ENCODE measurements around the gene TMEM95. TPM values are rescaled to one million over a fixed set of nuclear protein-coding genes. Genes with fewer than 3 reads are reported as not detected.

TMEM95 gene
- total RNA-seq, 4 donors from 2014 or later = not detected

GRCh38 chr17:7348478-7349242 lies 6.3 kb upstream of the TMEM95 start:
- no peak for TF ChIP-seq CTCF (IDR thresholded peaks at IDR 0.05)
- no peak for TF ChIP-seq POLR2AphosphoS5 (IDR thresholded peaks at IDR 0.05)
- no peak for TF ChIP-seq POLR2A (IDR thresholded peaks at IDR 0.05)
- TF ChIP-seq EP300 (IDR thresholded peaks at IDR 0.05) = no peak
- H3K27me3 ChIP-seq = peaks cover 6% of the 10 kb centered on the region
- H3K9me3 ChIP-seq = no peaks in the 10 kb centered on the region
- WGBS, 2 donors (ENCODE audit: low coverage in 1 of 2) = 57 to 87% methylated on average over 3 to 14 of the region's 19 CpGs
- no peak for ATAC-seq
- peak overlapping the region in 3 of 4 donors; percentile 36 to 100 (median 99) for H3K27ac ChIP-seq
- H3K4me1 ChIP-seq = peaks cover 0 to 52% (median 24%) of the 10 kb centered on the region in 3 donors
- H3K36me3 ChIP-seq = no peaks in the 10 kb centered on the region
- H3K4me3 ChIP-seq = no peak overlapping the region

- H3K4me3 ChIP-seq = peak within 1 kb of the TSS; percentile 65 to 91
- WGBS, 2 donors (ENCODE audit: low coverage in 1 of 2) = no CpG with 5 or more reads among the region's 91 CpGs
These were observed 3.1 kb upstream of the TMEM95 start, which contains the start of gene KCTD11 for GRCh38 chr17:7351665-7352502. TSS of gene KCTD11 (plus strand) at chr17:7352162.

GRCh38 chr17:7352503-7352889 lies 2.5 kb upstream of the TMEM95 start:
- no peaks in the 10 kb centered on the region for H3K27me3 ChIP-seq
- H3K27ac ChIP-seq = peak overlapping the region; percentile 93 to 100 (median 99)
- H3K36me3 ChIP-seq = no peaks in the 10 kb centered on the region
- no peak for ATAC-seq
- whole genome bisulfite sequencing, 2 donors (ENCODE audit: low coverage in 1 of 2) = 14 to 20% methylated on average over 4 to 7 of the region's 10 CpGs
- no peak for TF ChIP-seq EP300 (IDR thresholded peaks at IDR 0.05)
- no peak for TF ChIP-seq POLR2A (IDR thresholded peaks at IDR 0.05)
- no peak for TF ChIP-seq POLR2AphosphoS5 (IDR thresholded peaks at IDR 0.05)
- TF ChIP-seq CTCF (IDR thresholded peaks at IDR 0.05) = peak in 1 of 4 experiments; percentile 75
- peak overlapping the region; percentile 65 to 91 for H3K4me3 ChIP-seq
- H3K9me3 ChIP-seq = no peaks in the 10 kb centered on the region
- H3K4me1 ChIP-seq = peaks cover 0 to 81% (median 30%) of the 10 kb centered on the region in 3 donors

More at GRCh38 chr17:7351665-7352502, 3.1 kb upstream of the TMEM95 start, which contains the start of gene KCTD11:
- H3K9me3 ChIP-seq = no peaks in the 10 kb centered on the region
- H3K4me1 ChIP-seq = peaks cover 0 to 81% (median 30%) of the 10 kb centered on the region in 3 donors
- TF ChIP-seq POLR2A (IDR thresholded peaks at IDR 0.05) (peak; percentile 16 to 60), EP300 (IDR thresholded peaks at IDR 0.05) (no peak), CTCF (IDR thresholded peaks at IDR 0.05) (peak in 3 of 4 experiments; percentile 29 to 76 (median 71)), POLR2AphosphoS5 (IDR thresholded peaks at IDR 0.05) (peak; percentile 66)
- no peaks in the 10 kb centered on the region for H3K36me3 ChIP-seq
- H3K27ac ChIP-seq = peak within 1 kb of the TSS; percentile 93 to 100 (median 99)
- ATAC-seq = peak; percentile 82
- no peaks in the 10 kb centered on the region for H3K27me3 ChIP-seq

- Histone ChIP-seq H3K4me1 (peaks cover 0 to 78% (median 30%) of the 10 kb centered on the region in 3 donors), H3K36me3 (no peaks in the 10 kb centered on the region), H3K27me3 (no peaks in the 10 kb centered on the region), H3K9me3 (no peaks in the 10 kb centered on the region), H3K4me3 (peak overlapping the region; percentile 65 to 91), H3K27ac (peak overlapping the region in 3 of 4 donors; percentile 99 to 100 (median 99))
- TF ChIP-seq EP300 (IDR thresholded peaks at IDR 0.05) (no peak), POLR2AphosphoS5 (IDR thresholded peaks at IDR 0.05) (no peak), POLR2A (IDR thresholded peaks at IDR 0.05) (no peak), CTCF (IDR thresholded peaks at IDR 0.05) (no peak)
- no CpG with 5 or more reads among the region's 37 CpGs for WGBS, 2 donors (ENCODE audit: low coverage in 1 of 2)
- ATAC-seq = no peak
These were observed 1.9 kb upstream of the TMEM95 start for GRCh38 chr17:7352910-7353635.
